ENCODE measurements around the gene DNAH6.

DNA sequence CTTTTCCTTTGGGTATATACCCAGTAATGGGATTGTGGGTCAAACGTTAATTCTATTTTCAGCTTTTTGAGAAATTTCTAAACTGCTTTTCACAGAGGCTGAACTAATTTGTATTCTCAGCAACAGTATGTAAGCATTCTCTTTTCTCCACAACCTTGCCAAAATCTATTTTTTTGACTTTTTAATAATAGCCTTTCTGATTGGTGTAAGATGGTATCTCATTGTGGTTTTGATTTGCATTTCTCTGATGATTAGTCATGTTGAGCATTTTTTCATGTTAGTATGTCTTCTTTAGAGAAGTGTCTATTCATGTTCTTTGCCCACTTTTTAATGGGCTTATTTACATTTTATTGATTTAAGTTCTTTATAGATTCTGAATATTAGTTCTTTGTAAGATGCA lies 219.1 kb downstream of the DNAH6 start:
- TF ChIP-seq, protein P1, sequence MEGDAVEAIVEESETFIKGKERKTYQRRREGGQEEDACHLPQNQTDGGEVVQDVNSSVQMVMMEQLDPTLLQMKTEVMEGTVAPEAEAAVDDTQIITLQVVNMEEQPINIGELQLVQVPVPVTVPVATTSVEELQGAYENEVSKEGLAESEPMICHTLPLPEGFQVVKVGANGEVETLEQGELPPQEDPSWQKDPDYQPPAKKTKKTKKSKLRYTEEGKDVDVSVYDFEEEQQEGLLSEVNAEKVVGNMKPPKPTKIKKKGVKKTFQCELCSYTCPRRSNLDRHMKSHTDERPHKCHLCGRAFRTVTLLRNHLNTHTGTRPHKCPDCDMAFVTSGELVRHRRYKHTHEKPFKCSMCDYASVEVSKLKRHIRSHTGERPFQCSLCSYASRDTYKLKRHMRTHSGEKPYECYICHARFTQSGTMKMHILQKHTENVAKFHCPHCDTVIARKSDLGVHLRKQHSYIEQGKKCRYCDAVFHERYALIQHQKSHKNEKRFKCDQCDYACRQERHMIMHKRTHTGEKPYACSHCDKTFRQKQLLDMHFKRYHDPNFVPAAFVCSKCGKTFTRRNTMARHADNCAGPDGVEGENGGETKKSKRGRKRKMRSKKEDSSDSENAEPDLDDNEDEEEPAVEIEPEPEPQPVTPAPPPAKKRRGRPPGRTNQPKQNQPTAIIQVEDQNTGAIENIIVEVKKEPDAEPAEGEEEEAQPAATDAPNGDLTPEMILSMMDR (IDR thresholded peaks at IDR 0.05) = no peak
- TF ChIP-seq EZH2 (IDR thresholded peaks at IDR 0.05) (no peak), EZH2phosphoT487 (IDR thresholded peaks at IDR 0.05) (no peak)

Data from neural progenitor cell (in vitro differentiated cells).